ENCODE measurements around the gene GORASP2. TPM values are rescaled to one million over a fixed set of nuclear protein-coding genes. Genes with fewer than 3 reads are reported as not detected.

GORASP2 gene
- polyA plus RNA-seq, 1 donor (not counting 4 experiments of a cell fraction or from before 2014, with no cell fraction given): 125 TPM

DNA sequence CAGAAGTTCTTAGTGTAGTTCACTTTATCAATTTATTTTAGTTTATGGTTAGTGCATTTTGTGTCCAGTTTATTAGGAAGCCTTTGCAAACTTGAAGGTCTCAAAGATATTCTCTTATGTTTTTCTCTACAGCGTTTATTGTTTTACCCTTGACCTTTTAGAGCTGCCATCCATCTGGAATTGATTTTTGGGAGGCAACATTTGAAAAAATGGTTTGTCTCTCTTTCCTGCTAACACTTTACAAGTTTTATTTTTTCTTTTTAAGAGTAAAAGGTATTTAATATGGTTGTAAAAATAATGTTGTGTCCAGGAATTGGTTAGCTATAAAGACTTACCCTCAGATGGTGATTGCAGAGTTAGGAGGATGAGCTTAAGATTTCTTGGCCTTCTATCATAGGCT is 14.0 kb downstream of the GORASP2 start:
- no peaks in the 10 kb centered on the region for H3K4me1 ChIP-seq (ENCODE audit: control insufficient read depth, extremely low read depth, insufficient read depth, low read length)
- FAIRE-seq (no peak), DNase-seq (ENCODE audit: low read depth, low spot score) (no peak)
- no peak overlapping the region for H3K4me2 ChIP-seq (ENCODE audit: control insufficient read depth, extremely low read depth, insufficient read depth, low read depth, low read length)
- H3K79me2 ChIP-seq (ENCODE audit: control insufficient read depth, insufficient read depth, low read length): peaks cover 98% of the 10 kb centered on the region
- peaks cover 17% of the 10 kb centered on the region for H4K20me1 ChIP-seq (ENCODE audit: control insufficient read depth, extremely low read depth, insufficient read depth, low read length)
- H3K9me3 ChIP-seq (ENCODE audit: control insufficient read depth, low read depth, low read length): no peaks in the 10 kb centered on the region
- H3K27ac ChIP-seq (ENCODE audit: control insufficient read depth, insufficient read depth, low read length): no peak overlapping the region
- TF ChIP-seq, protein P1, sequence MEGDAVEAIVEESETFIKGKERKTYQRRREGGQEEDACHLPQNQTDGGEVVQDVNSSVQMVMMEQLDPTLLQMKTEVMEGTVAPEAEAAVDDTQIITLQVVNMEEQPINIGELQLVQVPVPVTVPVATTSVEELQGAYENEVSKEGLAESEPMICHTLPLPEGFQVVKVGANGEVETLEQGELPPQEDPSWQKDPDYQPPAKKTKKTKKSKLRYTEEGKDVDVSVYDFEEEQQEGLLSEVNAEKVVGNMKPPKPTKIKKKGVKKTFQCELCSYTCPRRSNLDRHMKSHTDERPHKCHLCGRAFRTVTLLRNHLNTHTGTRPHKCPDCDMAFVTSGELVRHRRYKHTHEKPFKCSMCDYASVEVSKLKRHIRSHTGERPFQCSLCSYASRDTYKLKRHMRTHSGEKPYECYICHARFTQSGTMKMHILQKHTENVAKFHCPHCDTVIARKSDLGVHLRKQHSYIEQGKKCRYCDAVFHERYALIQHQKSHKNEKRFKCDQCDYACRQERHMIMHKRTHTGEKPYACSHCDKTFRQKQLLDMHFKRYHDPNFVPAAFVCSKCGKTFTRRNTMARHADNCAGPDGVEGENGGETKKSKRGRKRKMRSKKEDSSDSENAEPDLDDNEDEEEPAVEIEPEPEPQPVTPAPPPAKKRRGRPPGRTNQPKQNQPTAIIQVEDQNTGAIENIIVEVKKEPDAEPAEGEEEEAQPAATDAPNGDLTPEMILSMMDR (optimal IDR thresholded peaks at IDR 0.05 in 1 of 3, IDR thresholded peaks at IDR 0.05 in 1 of 3, conservative IDR thresholded peaks at IDR 0.05 in 1 of 3; ENCODE audit: extremely low read depth in 1 of 3, insufficient read depth in 2 of 3, low read length in 3 of 3): no peak
- TF ChIP-seq EZH2 (IDR thresholded peaks at IDR 0.05; ENCODE audit: low read length): no peak
- dilution Hi-C loops (cut with MboI; ENCODE audit: extremely low pct_ligation_motif_present, low sequenced_read_pairs): no loop called here
- no peaks in the 10 kb centered on the region for H3K27me3 ChIP-seq (ENCODE audit: control insufficient read depth, extremely low read depth, insufficient read depth, low read length)
- H3K36me3 ChIP-seq (ENCODE audit: control insufficient read depth in 2 of 2, extremely low read depth in 1 of 2, insufficient read depth in 2 of 2, low read length in 2 of 2): peaks cover 0 to 3% of the 10 kb centered on the region in 2 experiments
- no peak overlapping the region for H2AFZ ChIP-seq (ENCODE audit: control insufficient read depth, low read length)
- H3K9ac ChIP-seq (ENCODE audit: control insufficient read depth, extremely low read depth, insufficient read depth, low read length): no peak overlapping the region
- no peak overlapping the region for H3K4me3 ChIP-seq (ENCODE audit: control insufficient read depth in 2 of 3, extremely low read depth in 1 of 3, insufficient read depth in 2 of 3, low read depth in 1 of 3, low read length in 3 of 3)
- no peaks in the 10 kb centered on the region for H3K9me1 ChIP-seq (ENCODE audit: control insufficient read depth, extremely low read depth, insufficient read depth, low read length)

DNA sequence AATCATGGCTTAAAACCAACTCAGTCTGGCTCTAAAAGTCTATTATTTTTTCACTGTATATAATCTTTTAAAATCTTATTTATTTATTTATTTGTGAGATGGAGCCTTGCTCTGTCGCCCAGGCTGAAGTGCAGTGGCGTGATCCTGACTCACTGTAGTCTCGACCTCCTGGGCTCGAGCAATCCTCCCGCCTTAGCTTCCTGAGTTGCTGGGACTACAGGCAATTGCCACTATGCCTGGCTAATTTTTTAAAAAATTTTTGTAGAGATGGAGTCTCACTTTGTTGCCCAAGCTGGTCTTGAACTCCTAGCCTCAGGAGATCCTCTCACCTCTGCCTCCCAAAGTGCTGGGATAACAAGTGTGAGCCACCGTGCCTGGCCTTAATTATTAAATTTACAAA is 14.5 kb downstream of the GORASP2 start:
- Histone ChIP-seq H3K27ac (ENCODE audit: control insufficient read depth, insufficient read depth, low read length) (no peak overlapping the region), H3K36me3 (ENCODE audit: control insufficient read depth in 2 of 2, extremely low read depth in 1 of 2, insufficient read depth in 2 of 2, low read length in 2 of 2) (no peaks in the 10 kb centered on the region), H3K4me1 (ENCODE audit: control insufficient read depth, extremely low read depth, insufficient read depth, low read length) (no peaks in the 10 kb centered on the region), H4K20me1 (ENCODE audit: control insufficient read depth, extremely low read depth, insufficient read depth, low read length) (peaks cover 17% of the 10 kb centered on the region), H3K4me2 (ENCODE audit: control insufficient read depth, extremely low read depth, insufficient read depth, low read depth, low read length) (no peak overlapping the region), H3K9me3 (ENCODE audit: control insufficient read depth, low read depth, low read length) (no peaks in the 10 kb centered on the region), H3K79me2 (ENCODE audit: control insufficient read depth, insufficient read depth, low read length) (peaks cover 94% of the 10 kb centered on the region), H3K9me1 (ENCODE audit: control insufficient read depth, extremely low read depth, insufficient read depth, low read length) (no peaks in the 10 kb centered on the region), H3K27me3 (ENCODE audit: control insufficient read depth, extremely low read depth, insufficient read depth, low read length) (no peaks in the 10 kb centered on the region), H3K9ac (ENCODE audit: control insufficient read depth, extremely low read depth, insufficient read depth, low read length) (no peak overlapping the region), H2AFZ (ENCODE audit: control insufficient read depth, low read length) (no peak overlapping the region), H3K4me3 (ENCODE audit: control insufficient read depth in 2 of 3, extremely low read depth in 1 of 3, insufficient read depth in 2 of 3, low read depth in 1 of 3, low read length in 3 of 3) (no peak overlapping the region)
- DNase-seq (ENCODE audit: low read depth, low spot score) (no peak), FAIRE-seq (no peak)
- TF ChIP-seq, protein P1 (optimal IDR thresholded peaks at IDR 0.05 in 1 of 3, IDR thresholded peaks at IDR 0.05 in 1 of 3, conservative IDR thresholded peaks at IDR 0.05 in 1 of 3; ENCODE audit: extremely low read depth in 1 of 3, insufficient read depth in 2 of 3, low read length in 3 of 3): no peak
- no peak for TF ChIP-seq EZH2 (IDR thresholded peaks at IDR 0.05; ENCODE audit: low read length)
- dilution Hi-C loops (cut with MboI; ENCODE audit: extremely low pct_ligation_motif_present, low sequenced_read_pairs): no loop called here
